DMS 273 (cell line): ENCODE measurements around the gene SMG7.

Experiments used
- DNase-seq: peaks from one replicate; lab custom pipeline; 2025; ENCODE audit not compliant: unreplicated experiment; lab: John Stamatoyannopoulos, UW

SMG7 gene

GRCh38 chr1:183506561-183506960 lies 34.3 kb downstream of the SMG7 start:
- DNase-seq, result no peak

DNA sequence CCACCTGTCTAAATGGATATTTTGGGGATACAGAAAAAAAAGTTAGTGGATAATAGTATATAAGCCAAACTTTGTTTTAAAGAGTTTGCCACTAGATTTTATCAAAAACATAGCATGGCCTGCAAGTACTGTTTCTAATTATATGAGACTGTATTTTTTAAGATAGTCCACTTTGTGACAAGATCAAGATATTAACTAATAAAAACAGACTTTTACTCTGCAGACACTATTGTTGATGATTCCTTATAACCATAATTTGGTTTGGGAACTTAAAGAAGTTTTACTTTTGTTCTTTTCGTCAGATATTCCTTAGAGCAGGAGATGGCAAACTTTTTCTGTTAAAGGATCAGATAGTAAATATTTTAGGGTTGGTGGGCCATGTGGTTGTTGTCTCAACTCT lies 36.4 kb downstream of the SMG7 start:
- DNase-seq, result no peak

DNA sequence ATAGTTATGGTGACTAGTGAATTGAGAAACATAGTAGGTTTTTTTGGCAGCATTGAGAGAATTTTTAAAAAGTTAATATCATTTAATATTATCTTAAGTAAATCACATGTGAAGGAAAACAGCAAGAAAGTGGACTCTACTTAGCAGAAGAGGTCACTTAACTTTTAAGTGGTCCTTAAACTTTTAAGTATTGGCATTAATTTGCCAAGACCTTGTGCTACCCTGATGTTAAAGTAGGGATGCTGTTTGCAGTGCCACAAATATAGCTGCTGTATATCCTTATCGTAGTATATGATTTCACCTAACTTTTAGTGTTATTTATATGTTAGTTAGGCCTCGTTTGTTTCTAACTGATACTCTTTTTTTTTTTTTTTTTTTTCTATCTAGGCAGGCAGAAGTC lies 40.2 kb downstream of the SMG7 start:
- no peak for DNase-seq

- DNase-seq, result no peak
Observed at GRCh38 chr1:183514235-183514634, 41.9 kb downstream of the SMG7 start.

- no peak for DNase-seq
Observed at GRCh38 chr1:183515002-183515689, 42.8 kb downstream of the SMG7 start.

GRCh38 chr1:183516725-183517124 lies 44.4 kb downstream of the SMG7 start:
- no peak for DNase-seq

DNA sequence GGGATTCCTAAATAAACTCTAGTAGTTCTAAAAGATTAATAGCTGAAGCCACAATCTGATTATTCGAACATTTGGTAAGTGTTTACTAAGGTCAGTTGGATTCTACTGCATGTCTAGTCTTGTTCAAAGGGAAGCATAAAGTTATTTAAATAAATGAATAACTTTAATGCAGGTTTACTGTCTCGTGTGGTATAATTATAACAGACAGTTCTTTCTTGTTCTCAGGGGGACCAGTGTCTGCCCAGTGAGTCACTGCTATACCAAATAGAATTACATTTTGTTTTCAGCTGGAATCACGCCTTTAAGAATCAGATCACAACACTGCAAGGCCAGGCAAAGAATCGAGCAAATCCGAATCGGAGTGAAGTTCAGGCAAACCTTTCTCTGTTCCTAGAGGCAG lies 45.1 kb downstream of the SMG7 start:
- DNase-seq, result no peak

- no peak for DNase-seq
Observed at GRCh38 chr1:183520379-183520778, 48.1 kb downstream of the SMG7 start.

- no peak for DNase-seq
Observed at GRCh38 chr1:183522104-183522503, 49.8 kb downstream of the SMG7 start.

DNA sequence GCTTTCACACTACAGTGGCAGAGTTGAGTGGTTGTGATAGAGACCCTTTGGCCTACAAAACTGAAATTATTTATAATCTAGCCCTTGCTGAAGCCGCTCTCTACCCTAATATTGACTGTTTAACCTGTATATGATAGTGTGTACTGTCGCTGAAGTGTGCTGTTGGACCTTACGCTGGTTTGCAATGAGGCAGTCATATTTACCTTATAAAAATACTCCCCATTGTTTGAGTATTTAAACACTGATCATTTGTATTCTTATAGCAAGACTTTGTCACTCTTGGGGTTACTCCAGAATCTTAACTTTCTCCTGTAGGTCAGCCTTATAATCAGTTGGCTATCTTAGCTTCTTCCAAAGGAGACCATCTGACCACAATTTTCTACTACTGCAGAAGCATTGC lies 56.3 kb downstream of the SMG7 start:
- no peak for DNase-seq

DNA sequence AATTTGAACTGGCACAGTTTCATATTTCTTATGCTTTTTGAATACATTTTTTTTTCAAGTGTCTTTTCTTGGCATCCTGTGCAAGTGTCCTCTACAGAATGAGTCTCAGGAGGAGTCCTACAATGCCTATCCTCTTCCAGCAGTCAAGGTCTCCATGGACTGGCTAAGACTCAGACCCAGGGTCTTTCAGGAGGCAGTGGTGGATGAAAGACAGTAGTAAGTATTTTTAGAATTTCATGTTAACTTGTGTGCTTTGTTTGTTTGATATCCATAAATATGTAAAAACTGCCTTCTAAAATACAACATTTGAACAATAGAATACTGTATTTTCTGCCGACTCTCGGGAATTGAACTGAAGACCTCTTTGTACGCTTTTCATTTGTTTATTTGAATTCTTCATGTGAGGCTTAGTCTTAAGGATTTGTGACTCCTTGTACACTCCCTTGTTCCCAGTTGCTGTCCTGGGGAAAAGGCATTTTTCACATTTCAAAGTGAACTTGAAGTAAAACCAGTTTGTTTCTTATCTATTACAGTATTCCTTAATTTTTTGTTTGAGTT lies 61.4 kb downstream of the SMG7 start:
- no peak for DNase-seq

- no peak for DNase-seq
Observed at GRCh38 chr1:183537405-183537804, 65.1 kb downstream of the SMG7 start.

- DNase-seq, result peak; percentile 84
Observed at GRCh38 chr1:183543619-183544204, 71.4 kb downstream of the SMG7 start.

DNA sequence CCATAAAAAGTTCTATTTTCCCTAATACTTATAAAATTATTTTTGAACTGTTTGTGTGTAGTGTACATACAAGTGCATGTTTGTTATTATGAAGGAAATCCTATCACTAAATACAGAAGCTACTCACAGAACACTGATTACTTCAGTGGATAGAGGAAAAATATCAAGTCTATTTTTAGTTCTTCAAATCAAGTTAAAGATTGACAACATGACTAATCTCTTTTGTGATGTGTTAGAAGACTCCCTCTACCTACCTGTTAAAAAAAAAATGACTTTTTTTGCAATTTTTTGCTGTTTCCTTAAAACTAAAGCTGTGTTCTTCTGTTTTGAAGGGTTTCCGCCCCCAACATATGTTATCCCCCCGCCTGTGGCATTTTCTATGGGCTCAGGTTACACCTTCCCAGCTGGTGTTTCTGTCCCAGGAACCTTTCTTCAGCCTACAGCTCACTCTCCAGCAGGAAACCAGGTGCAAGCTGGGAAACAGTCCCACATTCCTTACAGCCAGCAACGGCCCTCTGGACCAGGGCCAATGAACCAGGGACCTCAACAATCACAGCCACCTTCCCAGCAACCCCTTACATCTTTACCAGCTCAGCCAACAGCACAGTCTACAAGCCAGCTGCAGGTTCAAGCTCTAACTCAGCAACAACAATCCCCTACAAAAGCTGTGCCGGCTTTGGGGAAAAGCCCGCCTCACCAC lies 72.4 kb downstream of the SMG7 start:
- DNase-seq, result peak; percentile 89

DNA sequence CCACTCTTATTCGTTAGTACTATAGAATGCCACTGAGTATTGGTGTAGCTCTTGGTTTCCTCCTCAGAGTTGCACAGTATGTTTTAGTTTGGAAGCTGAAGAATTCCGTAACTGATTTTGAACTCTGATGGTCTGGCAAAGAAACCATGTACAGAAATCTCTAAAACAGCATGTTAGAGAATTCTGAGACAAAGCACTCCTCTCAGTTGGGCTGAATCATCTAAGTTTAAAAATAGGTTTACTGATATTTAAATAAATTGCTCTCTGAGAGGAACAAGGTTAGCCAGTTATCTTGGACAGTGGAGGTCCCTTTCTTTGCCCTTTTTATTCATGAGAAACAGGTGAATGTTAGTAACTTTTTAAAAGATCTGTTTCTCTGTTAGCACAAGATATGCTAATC lies 74.1 kb downstream of the SMG7 start:
- DNase-seq, result no peak

DNA sequence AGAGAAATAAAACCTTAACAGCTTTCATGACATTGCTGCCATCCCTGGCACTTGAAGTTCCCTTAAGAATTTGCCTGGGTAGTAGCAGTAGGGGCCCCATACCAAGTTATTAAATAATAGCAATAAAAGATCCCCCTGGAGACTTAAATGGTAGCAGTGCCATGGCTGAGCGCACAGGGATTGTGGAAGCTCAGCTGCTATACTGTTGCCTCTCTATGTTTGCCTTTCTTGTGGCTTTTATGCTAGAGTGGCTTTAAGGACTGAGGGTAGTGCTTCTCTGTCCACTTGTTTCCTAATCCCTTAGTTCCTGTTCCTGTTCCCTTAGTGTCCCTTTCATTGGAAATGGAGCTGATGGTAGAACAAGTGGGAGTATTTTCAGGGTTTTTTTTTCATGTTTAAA lies 75.8 kb downstream of the SMG7 start:
- DNase-seq, result no peak

DNA sequence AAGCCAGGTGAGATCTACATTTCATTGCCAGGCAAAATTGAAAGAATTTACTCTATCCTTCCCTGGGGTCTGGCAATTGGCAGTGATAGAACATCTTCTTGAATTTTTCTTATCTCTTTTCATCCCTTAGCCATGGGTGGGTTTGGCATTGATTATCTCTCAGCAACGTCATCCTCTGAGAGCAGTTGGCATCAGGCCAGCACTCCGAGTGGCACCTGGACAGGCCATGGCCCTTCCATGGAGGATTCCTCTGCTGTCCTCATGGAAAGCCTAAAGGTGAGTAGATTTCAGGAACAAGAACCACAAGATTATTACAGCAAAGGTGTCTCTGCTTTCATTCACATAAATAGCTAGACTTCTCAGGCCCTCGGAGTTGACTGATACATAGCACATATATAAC lies 78.6 kb downstream of the SMG7 start:
- peak; percentile 11 for DNase-seq

DNA sequence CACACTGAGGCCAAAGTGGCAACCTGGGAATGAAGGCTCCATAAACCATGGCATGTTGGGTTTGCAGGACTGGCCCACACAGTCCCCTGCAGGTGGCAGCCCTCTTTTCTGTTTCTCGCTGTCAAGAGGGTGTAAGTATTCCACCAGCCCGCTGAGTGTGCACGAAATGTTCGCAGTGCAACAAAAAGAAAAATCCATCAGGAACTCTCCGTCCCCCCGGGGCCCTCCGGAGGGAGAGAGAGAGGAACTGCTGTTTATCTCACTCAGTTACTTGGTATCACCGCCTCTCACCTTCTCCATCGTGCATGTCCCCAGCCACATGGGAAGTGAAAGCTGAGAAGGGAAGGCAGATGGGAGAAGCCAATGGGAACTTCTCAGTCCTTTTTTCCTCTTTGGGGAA lies 79.6 kb downstream of the SMG7 start:
- DNase-seq, result no peak

- no peak for DNase-seq
Observed at GRCh38 chr1:183552441-183552840, 80.1 kb downstream of the SMG7 start.

GRCh38 chr1:183552891-183553290 lies 80.6 kb downstream of the SMG7 start:
- no peak for DNase-seq

DNA sequence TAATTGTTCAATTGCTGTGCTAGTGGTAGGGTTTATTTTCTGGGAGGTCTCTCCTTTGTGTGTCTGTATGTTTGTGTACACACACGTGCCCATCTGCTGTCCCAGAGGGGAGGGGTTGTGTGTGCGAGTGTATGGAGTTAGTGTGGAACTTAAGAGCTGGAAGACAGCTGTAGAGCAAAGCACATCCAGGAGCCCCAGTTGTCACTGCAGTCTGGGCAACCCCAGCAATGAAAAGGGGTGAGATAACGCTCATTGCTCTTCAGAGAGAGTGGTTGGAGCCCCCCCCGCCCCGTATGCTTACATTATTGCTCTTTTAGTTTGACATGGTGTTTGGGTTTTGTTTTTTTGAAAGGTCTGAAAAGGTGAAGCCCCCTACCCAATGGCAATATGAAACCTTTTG lies 81.0 kb downstream of the SMG7 start:
- DNase-seq, result no peak

DNA sequence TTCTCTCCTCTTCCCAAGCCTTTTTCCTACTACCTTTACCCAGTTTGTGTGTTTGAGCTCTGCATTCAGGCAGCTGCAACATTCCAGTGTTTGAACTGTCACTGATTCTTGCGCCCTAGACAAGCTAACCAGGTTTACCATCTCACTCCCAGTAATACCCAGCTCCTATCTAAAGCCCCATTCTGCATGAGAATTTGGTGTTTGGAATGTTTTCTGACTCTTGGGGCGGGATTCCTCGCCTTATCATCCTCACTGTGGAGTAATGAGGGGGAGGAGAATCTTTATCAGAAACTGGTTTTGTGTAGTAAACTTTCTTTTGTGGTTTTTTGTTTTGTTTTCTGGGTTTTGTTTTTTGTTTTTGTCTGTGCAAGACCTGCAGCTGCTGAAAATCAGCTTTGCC lies 81.5 kb downstream of the SMG7 start:
- no peak for DNase-seq
